Colonic mucosa (tissue), 4 donors: ENCODE measurements around the gene PRPS1L1. TPM values are rescaled to one million over a fixed set of nuclear protein-coding genes. Genes with fewer than 3 reads are reported as not detected.

Source experiments
- DNase-seq: peaks from one replicate; pipeline ENCODE4 v3.0.0-alpha.2; 2020
- H3K27ac ChIP-seq: fragments of 200-600 bp; one replicate; pipeline ENCODE4 v1.8.0; 2021
- H3K27me3 ChIP-seq: fragments of 200-600 bp; one replicate; pipeline ENCODE4 v1.8.0; 2021
- H3K36me3 ChIP-seq: fragments of 200-600 bp; one replicate; pipeline ENCODE4 v1.8.0; 2021
- H3K4me1 ChIP-seq: fragments of 200-600 bp; one replicate; pipeline ENCODE4 v1.8.0; 2021; ENCODE audit warnings: mild to moderate bottlenecking
- H3K4me3 ChIP-seq: fragments of 200-600 bp; one replicate; pipeline ENCODE4 v1.8.0; 2021
- H3K9ac ChIP-seq, 2 donors: one replicate each; pipeline ENCODE4 v1.7.0; 2013; ENCODE audit warnings: control low read depth in 2 of 2, low read depth in 2 of 2, low read length in 2 of 2
- H3K9me3 ChIP-seq: fragments of 200-600 bp; one replicate; pipeline ENCODE4 v1.8.0; 2021
- intact Hi-C: fragments of 100-400 bp; cut with DNase I; formaldehyde crosslinking; loops from one replicate; pipeline ENCODE4 v1.14.1; 2022
- total RNA-seq, 2 donors: library from RNA; stranded (reverse); fragmentation: NEBNext Ultra II Directional in 1 of 2; extraction: Animal tissue kit (Norgen Biotek cat#: 25700) in 1 of 2; gene quantifications; one replicate each; pipeline ENCODE4 v1.2.1, GENCODE V29; 2021
- TF ChIP-seq, protein P1 (sequence below): fragments of 200-600 bp; IDR thresholded peaks from one replicate; pipeline ENCODE4 v1.8.0; 2022; ENCODE audit warnings: antibody characterized with exemption, mild to moderate bottlenecking
- donor health status: healthy.
- donor health status: DM: no; HTN: no; CAD: no.
- donor health status: DM: no; HTN: no; CAD: no.

Gene PRPS1L1
- total RNA-seq, 2 donors from 2014 or later = not detected

DNA sequence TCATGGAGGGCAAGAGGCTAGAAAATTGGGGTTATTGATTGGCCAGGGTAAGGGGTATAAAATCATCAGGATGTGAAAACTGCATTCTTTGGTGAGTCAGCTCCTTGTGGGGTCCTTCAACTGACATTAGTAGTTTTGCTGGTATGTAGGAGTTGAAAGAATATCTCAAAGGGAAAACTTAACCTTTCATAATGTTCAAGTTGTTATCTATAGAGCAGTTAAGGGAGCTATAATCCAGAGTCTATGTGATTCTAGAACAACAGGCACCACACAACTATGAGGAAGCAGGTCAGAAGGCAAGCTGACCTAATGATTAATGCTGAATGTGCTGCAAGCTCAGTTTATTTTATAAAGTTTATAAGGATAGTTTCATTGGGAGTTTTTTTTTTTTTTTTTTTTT, 13.7 kb downstream of the PRPS1L1 start:
- no peak for DNase-seq

DNA sequence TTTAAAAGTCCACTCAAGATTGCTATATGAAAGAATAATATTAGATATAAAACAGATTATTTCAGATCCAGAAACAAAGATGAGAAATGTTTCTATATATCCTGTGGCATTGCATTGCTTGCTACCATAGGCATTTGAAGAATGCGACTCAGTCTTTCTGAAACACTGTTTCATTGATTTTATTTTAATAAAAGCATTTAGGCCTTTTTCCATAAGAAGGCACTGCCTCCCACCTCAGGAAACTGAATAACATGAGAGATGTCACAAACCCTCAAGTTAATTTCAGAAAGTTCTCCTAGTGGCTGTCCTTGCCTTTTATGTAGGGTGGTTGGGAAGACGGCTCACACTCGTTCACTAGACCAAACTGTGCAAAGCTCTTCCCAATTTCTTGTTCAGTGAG, 23.3 kb downstream of the PRPS1L1 start:
- H3K4me3 ChIP-seq = no peak overlapping the region
- no peak for DNase-seq
- intact Hi-C loops = no loop called here
- TF ChIP-seq, protein P1, sequence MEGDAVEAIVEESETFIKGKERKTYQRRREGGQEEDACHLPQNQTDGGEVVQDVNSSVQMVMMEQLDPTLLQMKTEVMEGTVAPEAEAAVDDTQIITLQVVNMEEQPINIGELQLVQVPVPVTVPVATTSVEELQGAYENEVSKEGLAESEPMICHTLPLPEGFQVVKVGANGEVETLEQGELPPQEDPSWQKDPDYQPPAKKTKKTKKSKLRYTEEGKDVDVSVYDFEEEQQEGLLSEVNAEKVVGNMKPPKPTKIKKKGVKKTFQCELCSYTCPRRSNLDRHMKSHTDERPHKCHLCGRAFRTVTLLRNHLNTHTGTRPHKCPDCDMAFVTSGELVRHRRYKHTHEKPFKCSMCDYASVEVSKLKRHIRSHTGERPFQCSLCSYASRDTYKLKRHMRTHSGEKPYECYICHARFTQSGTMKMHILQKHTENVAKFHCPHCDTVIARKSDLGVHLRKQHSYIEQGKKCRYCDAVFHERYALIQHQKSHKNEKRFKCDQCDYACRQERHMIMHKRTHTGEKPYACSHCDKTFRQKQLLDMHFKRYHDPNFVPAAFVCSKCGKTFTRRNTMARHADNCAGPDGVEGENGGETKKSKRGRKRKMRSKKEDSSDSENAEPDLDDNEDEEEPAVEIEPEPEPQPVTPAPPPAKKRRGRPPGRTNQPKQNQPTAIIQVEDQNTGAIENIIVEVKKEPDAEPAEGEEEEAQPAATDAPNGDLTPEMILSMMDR = no peak
- no peaks in the 10 kb centered on the region for H3K4me1 ChIP-seq
- no peaks in the 10 kb centered on the region for H3K9me3 ChIP-seq
- no peaks in the 10 kb centered on the region for H3K36me3 ChIP-seq
- no peak overlapping the region for H3K27ac ChIP-seq
- no peaks in the 10 kb centered on the region for H3K27me3 ChIP-seq
- no peak overlapping the region for H3K9ac ChIP-seq

More for the DNA sequence above, 13.7 kb downstream of the PRPS1L1 start:
- TF ChIP-seq, protein P1 = no peak
- no peaks in the 10 kb centered on the region for H3K9me3 ChIP-seq
- no peak overlapping the region for H3K9ac ChIP-seq
- intact Hi-C loops = no loop called here
- H3K27me3 ChIP-seq = no peaks in the 10 kb centered on the region
- no peak overlapping the region for H3K4me3 ChIP-seq
- no peak overlapping the region for H3K27ac ChIP-seq
- H3K4me1 ChIP-seq = no peaks in the 10 kb centered on the region
- no peaks in the 10 kb centered on the region for H3K36me3 ChIP-seq

DNA sequence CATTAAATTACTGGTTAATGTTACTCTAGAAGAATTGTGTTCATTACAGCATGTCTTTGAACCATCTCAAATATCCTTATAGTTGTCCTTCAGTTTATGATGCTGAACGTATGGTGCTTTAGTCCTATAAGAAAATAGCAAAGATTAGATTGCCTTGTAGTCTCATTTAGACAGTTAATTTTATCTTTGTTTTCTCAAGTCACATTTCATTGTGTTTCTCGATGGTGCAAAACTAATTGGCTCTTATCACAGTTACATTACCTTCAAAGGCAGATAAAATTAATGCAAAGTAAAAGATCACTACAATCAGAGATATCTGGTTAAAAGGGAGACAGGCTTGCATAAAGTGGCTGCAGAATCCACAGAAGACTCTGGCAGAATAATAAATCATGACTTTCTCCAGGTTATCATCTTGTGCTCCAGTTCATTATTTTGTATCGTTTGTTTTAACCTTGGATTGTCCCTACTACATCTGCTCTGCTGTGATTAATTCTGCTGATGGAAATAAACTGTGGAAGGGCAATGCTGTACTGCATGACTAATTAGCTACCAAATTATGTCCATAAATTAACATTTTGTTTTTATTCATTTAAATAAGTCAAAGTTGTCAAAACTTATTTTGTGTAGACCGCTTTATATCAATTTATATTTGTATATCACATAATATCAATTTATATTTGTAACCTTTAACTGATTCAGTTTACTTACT, 24.2 kb downstream of the PRPS1L1 start:
- Histone ChIP-seq H3K36me3 (no peaks in the 10 kb centered on the region), H3K27ac (no peak overlapping the region), H3K9me3 (no peaks in the 10 kb centered on the region), H3K27me3 (no peaks in the 10 kb centered on the region), H3K9ac (no peak overlapping the region), H3K4me3 (no peak overlapping the region), H3K4me1 (no peaks in the 10 kb centered on the region)
- DNase-seq = no peak
- TF ChIP-seq, protein P1 = no peak
- intact Hi-C loops = no loop called here

DNA sequence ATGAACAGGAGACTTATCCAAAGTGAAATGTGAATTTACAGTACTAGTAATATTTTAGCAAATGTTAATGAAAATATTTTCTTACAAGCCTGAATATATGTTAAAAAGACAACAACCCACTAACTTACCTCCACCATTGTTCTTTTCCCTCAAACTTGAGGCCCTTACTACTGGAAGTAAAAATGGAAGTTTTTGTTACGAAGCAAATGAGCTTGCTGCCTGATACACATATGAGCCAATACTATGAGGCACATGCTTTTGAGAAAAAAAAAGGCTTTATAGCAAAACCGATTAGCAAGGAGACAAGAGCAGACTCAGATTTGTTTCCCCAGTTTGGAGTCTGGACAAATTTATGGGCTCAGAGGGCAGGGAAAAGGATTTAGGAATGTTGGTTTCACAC, 29.0 kb downstream of the PRPS1L1 start:
- intact Hi-C loops = no loop called here
- no peaks in the 10 kb centered on the region for H3K4me1 ChIP-seq
- H3K27ac ChIP-seq = no peak overlapping the region
- no peaks in the 10 kb centered on the region for H3K36me3 ChIP-seq
- DNase-seq = no peak
- TF ChIP-seq, protein P1 = no peak
- no peak overlapping the region for H3K9ac ChIP-seq
- H3K4me3 ChIP-seq = no peak overlapping the region
- H3K27me3 ChIP-seq = no peaks in the 10 kb centered on the region
- no peaks in the 10 kb centered on the region for H3K9me3 ChIP-seq

DNA sequence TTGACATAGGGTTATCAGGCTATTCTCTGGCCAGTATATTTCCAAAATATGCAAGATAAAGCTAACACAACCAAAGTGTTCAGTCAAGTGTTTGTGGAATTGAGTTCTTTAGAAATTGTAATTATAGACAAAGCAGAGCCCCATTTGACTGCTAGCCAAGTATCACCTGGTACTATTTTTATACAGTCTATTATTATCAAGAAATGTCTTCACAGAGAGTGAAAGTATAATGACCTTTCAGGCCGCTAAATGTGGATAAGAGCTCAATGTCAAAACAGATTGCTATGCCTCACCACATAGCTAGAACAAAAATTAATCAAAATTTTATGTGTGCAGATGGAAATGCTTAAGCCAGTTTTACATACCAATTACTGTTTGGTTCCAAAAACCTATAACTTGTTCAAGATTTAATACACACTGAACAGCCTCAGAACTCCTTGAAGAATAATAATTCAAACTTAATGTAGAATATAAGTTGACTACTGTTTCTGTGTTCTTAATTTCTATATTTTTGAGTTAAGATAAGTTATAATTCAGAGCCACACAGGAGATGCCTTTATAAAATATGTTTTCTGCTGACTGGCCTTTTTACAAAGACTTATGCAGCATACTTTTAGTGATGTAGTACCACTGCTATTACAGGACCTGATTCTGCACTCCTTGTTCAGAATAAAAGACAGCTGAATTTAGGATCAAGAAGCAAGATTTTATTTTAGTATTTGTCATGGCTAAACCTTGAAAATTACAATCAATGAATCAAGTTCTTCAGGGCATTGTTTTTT, 31.0 kb downstream of the PRPS1L1 start:
- intact Hi-C loops = no loop called here
- H3K4me3 ChIP-seq = no peak overlapping the region
- no peak for DNase-seq
- H3K9ac ChIP-seq = no peak overlapping the region
- H3K36me3 ChIP-seq = no peaks in the 10 kb centered on the region
- H3K9me3 ChIP-seq = no peaks in the 10 kb centered on the region
- TF ChIP-seq, protein P1 = no peak
- no peaks in the 10 kb centered on the region for H3K27me3 ChIP-seq
- H3K4me1 ChIP-seq = no peaks in the 10 kb centered on the region
- no peak overlapping the region for H3K27ac ChIP-seq
